A549 treated with DMSO at 1 μM for 4 hours (cell line): ENCODE measurements around the gene AGTR1. TPM values are rescaled to one million over a fixed set of nuclear protein-coding genes. Genes with fewer than 3 reads are reported as not detected.

Experiments used
- total RNA-seq: library from RNA; stranded (reverse); fragments of 200-300 nt; extraction: Qiagen RNA extraction; gene quantifications from 5 replicates; pipeline ENCODE4 v1.2.3, GENCODE V29; 2022; ENCODE audit warnings: low read depth

The AGTR1 gene
- 0.44 to 0.61 TPM (median 0.48 TPM) in 5 replicates for total RNA-seq

DNA sequence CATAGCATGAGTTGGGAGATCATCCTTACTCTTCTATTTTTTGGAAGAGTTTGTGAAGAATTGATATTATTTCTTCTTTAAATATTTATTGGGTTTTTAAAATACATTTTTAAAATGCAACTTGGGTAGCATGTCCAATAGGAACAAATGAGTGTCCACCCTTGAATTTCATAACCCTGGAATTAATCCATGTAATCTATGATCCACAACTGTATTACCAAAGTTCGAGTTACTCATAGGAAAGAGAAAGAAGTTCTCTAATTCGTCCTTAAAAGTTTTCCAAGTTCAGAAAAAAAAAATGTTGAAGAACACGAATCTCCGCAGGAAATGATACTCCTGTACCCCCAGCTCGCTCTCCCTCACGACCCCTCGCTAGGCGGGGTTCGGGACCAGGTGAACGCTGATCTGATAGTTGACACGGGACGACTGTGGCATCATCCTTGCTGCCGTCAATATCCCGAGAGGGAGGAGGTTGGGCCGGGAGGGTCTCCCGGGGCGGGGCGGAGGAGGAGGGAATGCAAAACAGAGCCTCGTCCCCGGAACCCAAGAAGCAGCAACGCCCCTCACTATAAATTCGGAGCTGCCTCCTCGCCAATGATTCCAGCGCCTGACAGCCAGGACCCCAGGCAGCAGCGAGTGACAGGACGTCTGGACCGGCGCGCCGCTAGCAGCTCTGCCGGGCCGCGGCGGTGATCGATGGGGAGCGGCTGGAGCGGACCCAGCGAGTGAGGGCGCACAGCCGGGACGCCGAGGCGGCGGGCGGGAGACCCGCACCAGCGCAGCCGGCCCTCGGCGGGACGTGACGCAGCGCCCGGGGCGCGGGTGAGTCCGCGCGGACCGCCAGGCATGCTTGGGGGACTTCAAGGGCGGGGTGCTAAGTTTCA lies at the start of gene AGTR1:
Gene AGTR1, plus strand, starts transcription at position 598 of the 884 bp plus-strand sequence. CDS start 43,133 bp downstream, outside the sequence.

Other genes starting within 250 kb of the AGTR1 start
- gene CPB1, start 129.9 kb downstream of the AGTR1 start, total RNA-seq: not detected in 5 replicates
- gene CPA3, start 167.4 kb downstream of the AGTR1 start, total RNA-seq: not detected in 5 replicates